ES-I3 (cell line): ENCODE data around the gene PDAP1.
"Not testable (repeated sequence)": the region's sequence is repeated elsewhere in the genome, so short reads cannot be mapped to it uniquely, and the experiment has no call there.

Experiments
- H3K36me3 ChIP-seq: 2 replicates; pipeline ENCODE4 v1.6.1; 2013; ENCODE audit warnings: mild to moderate bottlenecking, low read length, control low read depth, moderate library complexity; ENCODE audit not compliant: insufficient read depth
- H3K4me1 ChIP-seq: 2 replicates; pipeline ENCODE4 v1.6.1; 2013; ENCODE audit warnings: mild to moderate bottlenecking, control low read depth, low read length; ENCODE audit not compliant: insufficient read depth
- H3K9ac ChIP-seq: 2 replicates; pipeline ENCODE4 v1.6.1; 2013; ENCODE audit warnings: low read depth, mild to moderate bottlenecking, low read length, moderate library complexity
- H3K9me3 ChIP-seq: 2 replicates; pipeline ENCODE4 v1.6.1; 2013; ENCODE audit warnings: mild to moderate bottlenecking, low read length, moderate library complexity; ENCODE audit not compliant: control insufficient read depth, insufficient read depth

Gene PDAP1

DNA sequence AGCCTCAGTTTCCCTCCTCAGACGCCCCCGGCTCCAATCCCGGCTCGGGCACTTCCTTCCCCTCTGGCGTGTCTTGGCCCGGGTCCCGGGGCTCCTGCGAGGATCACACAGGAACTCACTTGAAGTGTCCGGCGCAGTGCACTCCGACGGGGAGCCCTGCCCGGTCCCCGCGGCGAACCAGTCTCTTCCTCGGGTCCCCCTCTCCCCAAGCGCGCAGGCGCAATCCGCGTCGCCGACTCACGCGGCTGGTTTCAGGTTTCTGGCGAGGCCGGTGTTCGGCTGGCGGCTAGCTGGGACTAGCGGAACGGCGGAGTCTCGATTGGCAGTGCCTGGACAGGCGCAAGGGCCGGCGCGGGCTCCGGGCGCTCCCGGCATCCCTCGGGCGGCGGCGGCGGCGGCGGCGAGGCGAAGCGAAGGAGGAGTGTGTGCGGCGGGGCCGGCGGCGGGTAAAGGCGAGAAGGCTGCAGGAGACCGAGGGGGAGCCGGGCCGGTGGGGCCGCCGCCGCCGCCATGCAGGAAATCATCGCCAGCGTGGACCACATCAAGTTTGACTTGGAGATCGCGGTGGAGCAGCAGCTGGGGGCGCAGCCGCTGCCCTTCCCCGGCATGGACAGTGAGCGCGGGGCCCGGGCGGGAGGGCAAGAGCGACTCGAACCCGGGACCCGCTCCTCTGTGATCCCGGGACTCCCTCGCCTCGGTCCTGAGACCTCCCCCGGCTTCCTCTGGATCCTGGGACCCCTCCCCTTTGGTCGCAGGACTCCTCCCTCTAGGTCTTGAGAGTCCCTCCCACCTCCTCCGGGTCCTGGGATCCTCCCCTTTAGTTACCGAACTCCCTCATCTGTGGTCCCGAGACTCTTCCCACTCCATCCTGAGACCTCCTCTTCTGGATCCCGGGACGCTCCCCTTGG, 30.4 kb upstream of the PDAP1 start, which contains the start of the genes CPSF4 and PTCD1:
Gene CPSF4 (plus strand): TSS at position 371 of the 908 bp plus-strand sequence. CDS start 140 bp downstream, at position 511.
Gene PTCD1 (minus strand): TSS at position 226 of the 908 bp plus-strand sequence. CDS start 3,556 bp downstream, outside the sequence.
- peak within 1 kb of the TSS; percentile 94 for H3K9ac ChIP-seq
- peaks cover 6% of the 10 kb centered on the region; the same call in 1 of the 2 replicates for H3K4me1 ChIP-seq
- no peaks in the 10 kb centered on the region for H3K9me3 ChIP-seq
- peaks cover 11% of the 10 kb centered on the region for H3K36me3 ChIP-seq

DNA sequence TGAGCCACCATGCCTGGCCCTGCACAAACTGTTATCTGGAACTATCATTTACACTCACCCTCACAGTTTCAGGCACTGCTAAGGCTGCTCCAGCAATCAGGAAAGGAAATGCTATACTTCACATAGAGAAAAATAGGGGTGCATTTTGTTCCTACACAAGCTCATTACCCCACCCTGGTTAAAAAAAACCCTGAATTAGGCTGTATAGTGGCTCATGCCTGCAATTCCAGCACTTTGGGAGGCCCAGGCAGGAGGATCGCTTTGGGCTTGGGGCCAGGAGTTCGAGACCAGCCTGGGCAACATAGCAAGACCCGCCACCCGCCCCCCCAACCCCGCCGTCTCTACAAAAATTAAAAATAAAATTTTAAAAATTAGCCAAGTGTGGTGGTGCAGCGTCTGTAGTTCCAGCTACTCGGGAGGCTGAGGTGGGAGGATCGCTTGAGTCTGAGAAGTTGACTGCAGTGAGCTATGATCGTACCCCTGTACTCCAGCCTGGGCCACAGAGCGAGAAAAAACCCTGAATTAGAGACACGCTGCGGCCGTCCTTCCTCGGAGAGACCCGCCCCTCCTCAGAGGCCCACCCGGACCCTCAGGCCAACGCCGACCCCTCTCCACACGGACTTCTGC, 29.7 kb upstream of the PDAP1 start:
- Histone ChIP-seq H3K9ac (peak overlapping the region; percentile 94; the same call in 1 of the 2 replicates), H3K4me1 (peaks cover 6% of the 10 kb centered on the region; the same call in 1 of the 2 replicates), H3K36me3 (peaks cover 9% of the 10 kb centered on the region), H3K9me3 (no peaks in the 10 kb centered on the region)

DNA sequence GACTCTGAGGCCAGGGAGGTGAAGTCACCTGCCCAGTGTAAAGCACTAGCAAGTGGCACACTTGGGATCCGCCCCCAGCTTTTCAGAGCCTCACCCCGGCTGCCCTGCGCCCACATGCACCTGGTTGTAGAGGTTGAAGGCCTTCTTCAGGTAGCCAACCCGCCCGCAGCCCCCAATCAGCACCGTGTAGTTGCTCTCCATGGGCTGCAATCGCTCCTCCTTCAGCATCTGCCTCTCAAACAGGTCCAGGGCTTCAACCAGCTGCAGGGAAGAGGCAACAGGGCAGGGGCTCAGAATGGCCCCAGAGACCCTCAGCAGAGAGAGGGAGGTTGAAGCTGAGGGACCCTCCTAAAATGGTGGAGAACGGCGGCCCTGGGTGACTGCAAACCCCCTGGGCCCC, 24.8 kb upstream of the PDAP1 start:
- no peak overlapping the region for H3K9ac ChIP-seq
- H3K4me1 ChIP-seq, result no peaks in the 10 kb centered on the region
- H3K9me3 ChIP-seq, result no peaks in the 10 kb centered on the region
- H3K36me3 ChIP-seq, result peaks cover 11% of the 10 kb centered on the region; the same call in 1 of the 2 replicates

DNA sequence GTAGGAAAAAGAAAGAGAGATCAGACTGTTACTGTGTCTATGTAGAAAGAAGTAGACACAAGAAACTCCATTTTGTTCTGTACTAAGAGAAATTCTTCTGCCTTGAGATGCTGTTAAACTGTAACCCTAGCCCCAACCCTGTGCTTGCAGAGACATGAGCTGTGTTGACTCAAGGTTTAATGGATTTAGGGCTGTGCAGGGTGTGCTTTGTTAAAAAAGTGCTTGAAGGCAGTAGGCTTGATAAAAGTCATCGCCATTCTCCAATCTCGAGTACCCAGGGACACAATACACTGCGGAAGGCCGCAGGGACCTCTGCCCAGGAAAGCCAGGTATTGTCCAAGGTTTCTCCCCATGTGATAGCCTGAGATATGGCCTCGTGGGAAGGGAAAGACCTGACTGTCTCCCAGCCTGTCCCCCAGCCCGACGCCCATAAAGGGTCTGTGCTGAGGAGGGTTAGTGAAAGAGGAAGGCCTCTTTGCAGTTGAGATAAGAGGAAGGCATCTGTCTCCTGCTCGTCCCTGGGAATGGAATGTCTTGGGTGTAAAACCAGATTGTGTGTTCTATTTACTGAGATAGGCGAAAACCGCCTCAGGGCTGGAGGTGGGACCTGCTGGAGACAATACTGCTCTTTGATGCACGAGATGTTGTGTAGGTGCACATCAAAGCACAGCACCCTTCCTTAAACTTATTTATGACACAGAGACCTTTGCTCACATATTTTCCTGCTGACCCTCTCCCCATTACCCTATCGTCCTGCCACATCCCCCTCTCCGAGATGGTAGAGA, 23.6 kb upstream of the PDAP1 start:
- peaks cover 11% of the 10 kb centered on the region; the same call in 1 of the 2 replicates for H3K36me3 ChIP-seq
- H3K9ac ChIP-seq, H3K4me1 ChIP-seq, H3K9me3 ChIP-seq: not testable (repeated sequence)

DNA sequence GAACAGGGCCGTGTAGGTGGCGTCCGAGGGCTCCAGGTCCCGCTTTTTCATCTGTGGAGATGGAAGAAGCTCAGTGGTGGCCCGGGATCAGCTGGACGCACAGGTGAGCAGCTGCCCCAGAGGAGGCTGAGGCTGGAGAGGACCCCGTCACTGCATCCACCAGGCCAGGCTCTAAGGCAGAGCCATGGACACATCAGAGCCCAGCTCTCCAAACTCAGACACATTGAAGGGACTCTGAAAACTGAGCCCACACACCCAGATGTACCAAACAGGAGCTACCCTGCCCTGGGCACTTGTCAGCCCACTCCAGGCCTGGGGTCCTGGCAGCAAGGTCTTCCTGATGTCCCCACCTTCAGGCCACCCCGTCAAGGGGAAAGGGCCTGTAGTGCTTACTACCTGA, 21.4 kb upstream of the PDAP1 start:
- peaks cover 8% of the 10 kb centered on the region; the same call in 1 of the 2 replicates for H3K36me3 ChIP-seq
- H3K9me3 ChIP-seq, result no peaks in the 10 kb centered on the region
- no peak overlapping the region for H3K9ac ChIP-seq
- no peaks in the 10 kb centered on the region for H3K4me1 ChIP-seq

DNA sequence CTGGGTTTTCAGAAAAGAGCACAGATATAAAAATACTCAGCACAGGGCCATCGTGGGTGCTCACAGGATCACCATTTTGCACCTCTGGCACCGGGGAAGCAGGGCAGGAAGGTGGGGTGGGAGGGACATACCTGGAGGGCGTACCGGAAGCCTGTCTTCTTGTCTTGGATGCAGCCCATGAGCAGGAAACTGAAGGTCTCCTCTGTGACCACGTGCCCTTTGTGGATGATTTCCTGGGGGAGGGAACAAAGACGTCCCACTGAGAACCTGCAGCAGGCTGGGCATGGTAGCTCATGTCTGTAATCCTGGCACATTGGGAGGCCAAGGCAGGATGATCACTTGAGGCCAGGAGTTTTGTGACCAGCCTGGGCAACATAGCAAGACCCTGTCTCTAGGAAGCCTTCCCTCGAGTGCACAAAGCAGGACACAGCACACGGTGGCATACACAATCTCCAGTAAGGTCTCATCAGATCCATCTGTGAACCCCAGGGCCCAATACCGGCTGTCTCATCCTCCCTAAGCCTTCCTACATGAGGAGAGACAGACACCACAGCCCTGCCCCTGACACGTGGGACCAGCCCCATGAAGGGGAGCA, 20.7 kb upstream of the PDAP1 start:
- Histone ChIP-seq H3K9me3 (no peaks in the 10 kb centered on the region), H3K9ac (no peak overlapping the region), H3K36me3 (peaks cover 5% of the 10 kb centered on the region), H3K4me1 (no peaks in the 10 kb centered on the region)

DNA sequence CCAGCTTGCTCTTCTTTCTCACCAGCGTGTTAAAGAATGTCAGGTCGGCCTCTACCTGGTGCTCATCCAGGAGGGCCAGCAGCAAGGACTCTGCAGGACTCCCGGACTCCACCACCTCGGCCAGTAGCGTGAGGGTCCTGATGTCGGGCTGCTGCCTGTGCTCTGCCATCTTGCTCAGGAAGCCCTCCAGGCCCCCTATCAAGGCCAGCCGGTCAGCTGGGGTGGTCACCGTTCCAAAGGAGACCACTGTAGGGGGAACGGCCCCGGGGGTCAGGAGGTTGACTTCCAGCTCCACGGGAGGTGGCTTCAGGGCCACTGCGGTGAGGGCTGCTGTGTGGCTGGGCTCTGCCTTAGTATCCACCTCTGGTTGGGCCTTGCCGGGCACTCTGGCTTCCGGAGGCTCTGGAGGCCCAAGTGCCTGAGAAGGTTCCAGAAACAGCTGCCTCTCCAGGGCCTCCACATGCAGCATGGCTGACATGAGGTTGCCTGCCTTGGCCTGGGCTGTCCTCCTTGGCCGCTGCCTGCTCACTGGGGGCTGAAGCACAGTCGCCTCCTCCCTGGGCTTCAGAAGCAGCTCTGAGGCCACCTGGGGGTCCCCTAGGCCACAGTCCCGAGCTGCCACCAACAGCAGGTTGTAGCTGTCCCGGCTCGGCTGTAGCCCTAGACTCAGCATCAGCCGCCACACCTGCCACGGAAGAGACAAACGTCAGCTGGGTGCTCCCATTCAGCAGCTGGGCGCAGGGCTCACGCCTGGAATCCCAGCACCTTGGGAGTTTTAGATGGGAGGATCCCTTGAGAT, 16.7 kb upstream of the PDAP1 start:
- Histone ChIP-seq H3K9ac (no peak overlapping the region), H3K36me3 (peaks cover 6% of the 10 kb centered on the region), H3K9me3 (no peaks in the 10 kb centered on the region), H3K4me1 (no peaks in the 10 kb centered on the region)

DNA sequence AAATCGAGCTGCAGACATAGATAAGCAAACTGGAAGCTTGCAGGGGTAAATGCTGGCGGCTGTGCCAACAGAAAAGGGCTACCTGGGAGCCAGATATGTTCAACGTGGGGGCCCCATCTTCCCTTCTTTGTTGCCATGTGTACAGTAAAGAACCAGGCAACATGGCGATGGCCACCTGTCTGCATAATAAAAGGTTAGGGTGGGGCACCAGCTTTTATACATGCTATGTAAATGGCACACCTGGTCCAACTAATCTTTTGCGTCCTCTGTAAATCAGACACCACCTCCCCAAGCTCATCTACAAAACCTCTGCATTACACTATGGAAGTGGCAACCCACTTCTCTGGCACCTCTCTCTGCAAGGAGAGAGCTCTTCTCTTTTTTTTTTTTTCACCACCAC, 14.2 kb upstream of the PDAP1 start:
- Histone ChIP-seq H3K4me1 (no peaks in the 10 kb centered on the region), H3K36me3 (peaks cover 17% of the 10 kb centered on the region), H3K9ac (no peak overlapping the region)

DNA sequence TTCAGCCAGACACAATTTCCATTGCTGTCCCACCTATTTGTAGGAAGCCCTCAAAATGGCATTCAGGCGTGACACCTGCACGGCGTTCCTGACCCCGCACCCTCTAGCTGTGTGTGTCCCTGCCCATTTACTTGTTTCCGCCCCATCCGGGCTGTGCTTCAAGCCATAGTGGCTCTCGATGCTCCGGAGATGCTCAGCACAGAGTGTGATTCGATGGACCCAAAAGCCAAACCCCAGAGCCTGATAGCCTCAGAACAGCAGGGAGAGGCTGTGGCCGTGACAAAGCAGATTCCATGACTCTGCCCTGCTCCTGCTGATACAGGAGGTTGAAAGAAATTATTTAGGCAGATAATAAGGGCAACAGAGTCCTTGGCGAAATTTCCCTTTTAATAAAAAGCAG, 13.8 kb upstream of the PDAP1 start:
- H3K36me3 ChIP-seq, result peaks cover 21% of the 10 kb centered on the region
- H3K9me3 ChIP-seq, result no peaks in the 10 kb centered on the region
- H3K4me1 ChIP-seq, result no peaks in the 10 kb centered on the region
- no peak overlapping the region for H3K9ac ChIP-seq

More for the DNA sequence above, 14.2 kb upstream of the PDAP1 start:
- no peaks in the 10 kb centered on the region for H3K9me3 ChIP-seq

DNA sequence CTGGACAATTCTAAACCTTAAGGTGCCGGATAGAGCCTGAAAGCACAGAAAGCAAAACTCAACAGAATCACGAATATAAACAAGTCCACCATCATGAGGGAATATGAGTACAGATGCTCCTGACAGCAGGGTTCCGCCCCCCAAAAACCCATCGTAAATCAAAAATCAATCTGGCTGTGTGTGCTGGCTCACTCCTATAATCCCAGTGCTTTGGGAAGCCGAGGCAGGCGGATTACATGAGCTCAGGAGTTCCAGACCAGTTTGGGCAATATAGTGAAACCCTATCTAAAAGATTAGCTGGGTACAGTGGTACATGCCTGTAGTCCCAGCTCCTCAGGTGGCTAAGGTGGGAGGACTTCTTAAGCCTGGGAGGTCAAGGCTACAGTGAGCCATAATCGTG, 12.6 kb upstream of the PDAP1 start:
- peaks cover 30% of the 10 kb centered on the region for H3K36me3 ChIP-seq
- H3K9me3 ChIP-seq, result no peaks in the 10 kb centered on the region
- H3K4me1 ChIP-seq, result no peaks in the 10 kb centered on the region
- H3K9ac ChIP-seq, result no peak overlapping the region

DNA sequence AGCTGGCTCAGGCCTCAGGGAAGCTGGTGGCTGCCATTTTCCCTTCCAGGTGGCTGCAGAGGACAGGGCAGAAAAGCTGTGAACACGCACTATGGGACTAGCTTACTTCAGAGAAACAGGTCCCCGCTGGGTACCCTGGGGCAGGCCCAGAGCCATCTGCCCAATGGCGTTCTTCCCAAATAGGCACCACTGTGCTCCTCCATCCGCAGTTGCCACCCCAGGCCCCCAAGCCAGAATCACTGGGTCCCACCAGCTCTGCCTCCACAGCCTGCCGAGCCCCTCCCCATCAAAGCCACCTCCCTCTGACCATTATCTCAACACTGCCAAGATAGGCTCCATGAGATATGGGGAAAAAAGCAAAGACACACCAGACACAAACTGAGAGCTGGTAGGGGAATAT, 11.8 kb upstream of the PDAP1 start:
- Histone ChIP-seq H3K9me3 (no peaks in the 10 kb centered on the region), H3K9ac (no peak overlapping the region), H3K36me3 (peaks cover 32% of the 10 kb centered on the region), H3K4me1 (no peaks in the 10 kb centered on the region)

DNA sequence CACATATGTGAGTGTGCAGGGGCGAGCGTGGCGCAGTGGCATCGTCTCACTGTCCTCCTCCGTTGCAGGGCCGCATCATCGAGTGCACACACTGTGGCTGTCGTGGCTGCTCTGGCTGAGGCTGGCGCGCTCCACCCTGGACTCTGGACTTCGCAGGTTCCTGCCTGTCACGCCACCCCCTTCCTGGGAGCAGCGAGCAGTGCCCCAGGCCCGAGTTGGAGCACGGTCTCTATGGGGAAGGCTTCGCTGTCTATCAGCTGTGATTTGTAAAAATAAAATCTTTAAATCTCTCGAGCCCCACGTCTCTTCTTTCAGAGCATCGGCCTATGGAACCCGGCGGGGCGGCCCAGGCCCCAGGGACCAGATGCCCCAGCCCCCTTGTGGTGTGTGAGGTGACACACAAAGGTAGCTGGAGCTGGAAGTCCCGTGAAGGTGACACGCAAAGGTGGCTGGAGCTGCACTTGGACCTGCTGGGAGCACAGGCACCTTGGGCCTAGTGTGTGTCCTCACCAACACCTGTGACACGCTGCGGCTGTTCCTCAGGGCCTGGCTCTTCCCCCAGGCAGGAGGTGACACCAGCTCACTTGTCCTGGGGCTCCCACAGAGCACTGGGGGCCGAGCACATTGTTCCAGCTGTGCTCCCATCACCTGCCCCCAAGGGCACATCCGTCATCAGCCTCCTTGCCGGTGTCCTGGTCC, 11.1 kb upstream of the PDAP1 start:
- Histone ChIP-seq H3K9ac (no peak overlapping the region), H3K9me3 (no peaks in the 10 kb centered on the region), H3K36me3 (peaks cover 36% of the 10 kb centered on the region), H3K4me1 (no peaks in the 10 kb centered on the region)

DNA sequence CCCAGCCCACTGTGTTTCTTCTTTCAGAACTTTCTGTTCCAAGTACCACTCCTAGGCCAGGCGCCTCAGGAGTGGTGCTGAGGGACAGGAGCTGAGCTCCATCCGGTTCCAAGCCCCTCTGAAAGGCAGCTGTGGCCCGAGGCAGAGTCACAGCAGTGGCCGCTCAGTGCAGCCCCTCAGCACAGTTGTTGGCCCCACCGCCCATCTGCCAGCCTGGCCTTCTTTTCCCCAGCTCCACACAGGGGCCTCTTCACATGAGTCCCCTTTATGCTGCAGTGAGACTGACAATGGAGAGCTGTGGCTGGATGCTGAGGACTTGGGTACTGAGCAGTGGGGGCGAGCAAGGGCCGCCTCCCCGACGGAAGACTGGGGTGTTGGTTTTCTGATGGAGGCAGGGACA, 9.9 kb upstream of the PDAP1 start:
- Histone ChIP-seq H3K36me3 (peaks cover 37% of the 10 kb centered on the region), H3K4me1 (no peaks in the 10 kb centered on the region), H3K9me3 (no peaks in the 10 kb centered on the region), H3K9ac (no peak overlapping the region)
